Endothelial cell of umbilical vein (primary cell): ENCODE measurements around the gene ELOB. TPM values are rescaled to one million over a fixed set of nuclear protein-coding genes. Genes with fewer than 3 reads are reported as not detected.

Experiments
- BruUV-seq: library from RNA; stranded (reverse); fragments of 400-500 nt; replicated peaks from 2 replicates; lab custom pipeline; 2021; lab: Mats Ljungman, UMichigan
- CTCF ChIA-PET: fragments of 300-600, 350-600 bp; sonication (Branson Sonifier 250); formaldehyde crosslinking; loops from one replicate; lab custom pipeline; 2021; ENCODE audit warnings: antibody characterized with exemption, inconsistent platforms; lab: Charles Lee
- POLR2A ChIA-PET: fragments of 300-600, 350-600 bp; sonication (Branson Sonifier 250); formaldehyde crosslinking; loops from one replicate; lab custom pipeline; 2021; ENCODE audit warnings: antibody characterized with exemption, inconsistent platforms; lab: Charles Lee
- DNase-seq: peaks from one replicate; pipeline ENCODE4 v3.0.0-alpha.2; 2011; ENCODE audit warnings: low read depth, low spot score
- FAIRE-seq: peaks from 2 replicates; lab custom pipeline; 2011; peaks lifted over from hg19 to GRCh38; lab: Jason Lieb, UNC
- H2AFZ ChIP-seq: 2 replicates; pipeline ENCODE4 v1.6.0; 2012; ENCODE audit warnings: low read depth, low read length, control low read depth, inconsistent platforms
- H3K27ac ChIP-seq: 2 replicates; pipeline ENCODE4 v1.5.1; 2011; ENCODE audit warnings: low read depth, mild to moderate bottlenecking, control low read depth, low read length, moderate library complexity; ENCODE audit not compliant: insufficient read depth
- H3K27me3 ChIP-seq, 2 experiments: 2 replicates each; pipeline versions ENCODE4 v1.6.0 to v1.6.1; 2011; ENCODE audit warnings: low read length in 2 of 2, mixed read lengths in 1 of 2; ENCODE audit not compliant: control insufficient read depth in 2 of 2, insufficient read depth in 2 of 2
- H3K36me3 ChIP-seq, 2 experiments: 2 replicates in 1 of 2; 3 replicates in 1 of 2; pipeline ENCODE4 v1.5.1; 2011; ENCODE audit warnings: low read length in 2 of 2, mild to moderate bottlenecking in 1 of 2, moderate library complexity in 1 of 2; ENCODE audit not compliant: control insufficient read depth in 2 of 2, insufficient read depth in 2 of 2; ENCODE audit errors: extremely low read depth in 1 of 2
- H3K4me1 ChIP-seq: 3 replicates; pipeline ENCODE4 v1.5.1; 2011; ENCODE audit warnings: mild to moderate bottlenecking, low read length; ENCODE audit not compliant: control insufficient read depth, insufficient read depth; ENCODE audit errors: extremely low read depth
- H3K4me2 ChIP-seq: 2 replicates; pipeline ENCODE4 v1.6.1; 2011; ENCODE audit warnings: low read length, control low read depth, mixed read lengths; ENCODE audit not compliant: insufficient read depth
- H3K4me3 ChIP-seq, 3 experiments: fragments of 200-600 bp in 1 of 3; sonication (generic), shearing (Covaris generic) in 1 of 3; replicated peaks in 1 of 3; 2 replicates each; pipeline ENCODE4 v1.5.1; 2011 to 2016; ENCODE audit warnings: control low read depth in 3 of 3, low read length in 3 of 3, mild to moderate bottlenecking in 2 of 3, inconsistent platforms in 1 of 3, low read depth in 1 of 3, moderate library complexity in 1 of 3; ENCODE audit not compliant: insufficient read depth in 1 of 3
- H3K79me2 ChIP-seq: 2 replicates; pipeline ENCODE4 v1.6.0; 2012; ENCODE audit warnings: low read length, inconsistent platforms; ENCODE audit not compliant: control insufficient read depth, insufficient read depth
- H3K9ac ChIP-seq: replicated peaks from 2 replicates; pipeline ENCODE3; 2011; ENCODE audit warnings: low read length, control low read depth; ENCODE audit not compliant: insufficient read depth; ENCODE audit errors: extremely low read depth
- H3K9me1 ChIP-seq: replicated peaks from 3 replicates; pipeline ENCODE4 v1.6.0; 2011; ENCODE audit warnings: mild to moderate bottlenecking, low read length; ENCODE audit not compliant: control insufficient read depth, insufficient read depth; ENCODE audit errors: extremely low read depth
- H3K9me3 ChIP-seq: replicated peaks from 2 replicates; pipeline ENCODE4 v1.5.1; 2012; ENCODE audit warnings: low read length, inconsistent platforms; ENCODE audit not compliant: control insufficient read depth, insufficient read depth
- H4K20me1 ChIP-seq: replicated peaks from 2 replicates; pipeline ENCODE3; 2011; ENCODE audit warnings: mild to moderate bottlenecking, low read length; ENCODE audit not compliant: control insufficient read depth, insufficient read depth; ENCODE audit errors: extremely low read depth
- FOS ChIP-seq: IDR thresholded peaks from 2 replicates; pipeline ENCODE4 v1.6.1; 2011; ENCODE audit warnings: mild to moderate bottlenecking, low read length, moderate library complexity, borderline replicate concordance; ENCODE audit not compliant: insufficient read depth
- GATA2 ChIP-seq: IDR thresholded peaks from 2 replicates; pipeline ENCODE4 v1.7.0; 2011; ENCODE audit warnings: low read depth, mild to moderate bottlenecking, moderate library complexity, mixed read lengths, low read length; ENCODE audit not compliant: insufficient read length, insufficient read depth
- MAX ChIP-seq: IDR thresholded peaks from 2 replicates; pipeline ENCODE4 v1.6.1; 2011; ENCODE audit not compliant: insufficient read depth, insufficient read length
- MYC ChIP-seq: IDR thresholded peaks from one replicate; pipeline ENCODE4 v1.6.1; 2011; ENCODE audit warnings: mild to moderate bottlenecking, low read depth, low read length
- POLR2A ChIP-seq: IDR thresholded peaks from 2 replicates; pipeline ENCODE4 v1.6.1; 2012; ENCODE audit warnings: low read depth, mild to moderate bottlenecking, control low read depth, low read length
- dilution Hi-C: fragments of 300-500 bp; cut with MboI; formaldehyde crosslinking; loops from one replicate; pipeline ENCODE4 v1.15.0; 2019; ENCODE audit warnings: low sequenced_read_pairs; ENCODE audit not compliant: extremely low pct_ligation_motif_present
- intact Hi-C: fragments of 100-400 bp; cut with micrococcal nuclease; formaldehyde crosslinking; loops from one replicate; pipeline ENCODE4 v1.10.0; 2022
- polyA plus RNA-seq, 4 experiments: library from polyadenylated mRNA; depleted of rRNA in 3 of 4; stranded (reverse) in 3 of 4; unstranded in 1 of 4; fragments of >200 nt; gene quantifications; 2 replicates each; pipeline versions ENCODE4 v1.2.1 to v1.2.3, GENCODE V29; 2011 to 2012; ENCODE audit warnings: missing spikeins in 1 of 4
- total RNA-seq: library from RNA; stranded (reverse); gene quantifications from 2 replicates; pipeline ENCODE4 v1.2.3, GENCODE V29; 2021

The ELOB gene
- total and polyA plus RNA-seq, 2 donors (not counting 3 experiments of a cell fraction or from before 2014, with no cell fraction given): 251 to 848 TPM

DNA sequence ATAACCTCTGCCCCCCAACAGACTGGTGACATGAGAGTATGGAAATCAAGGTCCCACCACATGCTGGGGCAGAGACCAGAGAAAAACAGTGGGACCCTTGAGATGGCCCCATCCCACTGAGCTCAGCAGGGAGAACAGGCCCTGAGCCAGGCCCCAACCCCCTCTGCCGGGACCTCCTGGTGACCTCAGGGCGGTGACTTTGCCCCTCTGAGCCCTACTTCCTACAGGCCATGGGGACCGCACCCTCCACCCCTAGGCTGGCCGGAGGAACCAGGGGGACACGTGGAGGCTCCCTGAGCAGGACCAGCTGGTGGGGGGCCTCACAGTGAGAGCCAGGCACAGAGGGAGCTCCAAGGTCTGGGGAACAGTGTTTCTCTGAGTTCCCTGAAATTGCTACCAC is 38.5 kb downstream of the ELOB start:
- H3K4me2 ChIP-seq: no peak overlapping the region
- no peaks in the 10 kb centered on the region for H3K27me3 ChIP-seq
- H4K20me1 ChIP-seq: no peaks in the 10 kb centered on the region
- no peaks in the 10 kb centered on the region for H3K36me3 ChIP-seq
- FAIRE-seq (no peak), DNase-seq (no peak)
- intact Hi-C loops (no loop called here), dilution Hi-C loops (no loop called here)
- ChIA-PET POLR2A (no interaction called here), CTCF (interaction anchor here (1.0 to 1.3 kb wide), 3 partner anchors 10 to 189 kb away, joined by 3 read pairs; no protein-coding TSS in a partner anchor)
- no peaks in the 10 kb centered on the region for H3K9me3 ChIP-seq
- H3K9me1 ChIP-seq: no peaks in the 10 kb centered on the region
- no peaks in the 10 kb centered on the region for H3K79me2 ChIP-seq
- H3K4me3 ChIP-seq: no peak overlapping the region
- TF ChIP-seq GATA2: no peak
- no peak for TF ChIP-seq MAX
- H3K9ac ChIP-seq: no peak overlapping the region
- H3K4me1 ChIP-seq: no peaks in the 10 kb centered on the region
- H2AFZ ChIP-seq: no peak overlapping the region
- BruUV-seq: no TSS peak
- H3K27ac ChIP-seq: no peak overlapping the region

DNA sequence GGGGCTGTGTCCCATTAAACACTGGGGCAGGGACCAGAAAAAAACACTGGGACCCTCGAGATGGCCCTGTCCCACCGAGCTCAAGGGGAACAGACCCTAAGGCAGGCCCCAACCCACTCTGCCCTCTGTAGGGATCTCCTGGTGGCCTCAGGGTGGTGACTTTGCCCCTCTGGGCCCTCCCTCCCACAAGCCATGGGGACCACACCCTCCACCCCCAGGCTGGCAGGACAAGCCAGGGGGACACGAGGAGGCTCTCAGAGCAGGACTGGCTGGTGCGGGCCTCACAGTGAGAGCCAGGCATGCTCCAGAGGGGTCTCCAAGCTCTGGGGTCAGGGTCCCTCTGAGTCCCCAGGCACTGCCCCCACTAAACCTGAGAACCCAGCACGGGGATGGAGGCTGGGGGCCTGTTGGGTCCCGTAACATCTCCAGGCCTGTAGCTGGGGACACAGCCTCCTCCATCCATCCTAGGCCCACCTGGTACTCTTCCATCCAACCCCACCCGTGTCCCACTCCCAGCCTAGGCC is 39.1 kb downstream of the ELOB start:
- DNase-seq (no peak), FAIRE-seq (no peak)
- no peak overlapping the region for H3K27ac ChIP-seq
- dilution Hi-C loops (no loop called here), intact Hi-C loops (no loop called here)
- no peaks in the 10 kb centered on the region for H3K9me3 ChIP-seq
- no peaks in the 10 kb centered on the region for H3K4me1 ChIP-seq
- no peak overlapping the region for H2AFZ ChIP-seq
- POLR2A ChIA-PET: no interaction called here
- H3K79me2 ChIP-seq: no peaks in the 10 kb centered on the region
- H3K9me1 ChIP-seq: no peaks in the 10 kb centered on the region
- CTCF ChIA-PET: interaction anchor here (1.3 kb wide), 2 partner anchors 9 to 189 kb away, joined by 3 read pairs; no protein-coding TSS in a partner anchor
- H3K4me2 ChIP-seq: no peak overlapping the region
- no peaks in the 10 kb centered on the region for H3K36me3 ChIP-seq
- no TSS peak for BruUV-seq
- H3K9ac ChIP-seq: no peak overlapping the region
- TF ChIP-seq FOS: no peak
- no peak for TF ChIP-seq POLR2A
- TF ChIP-seq MAX: no peak
- no peak for TF ChIP-seq MYC
- H3K27me3 ChIP-seq: no peaks in the 10 kb centered on the region
- H3K4me3 ChIP-seq: no peak overlapping the region
- no peaks in the 10 kb centered on the region for H4K20me1 ChIP-seq
